Neuronal stem cell (in vitro differentiated cells): ENCODE data around the gene PALMD.

Experiments used
- DNase-seq: peaks from one replicate; pipeline ENCODE4 v3.0.0-alpha.2; 2013; ENCODE audit warnings: low spot score
- H2AFZ ChIP-seq: one replicate; pipeline ENCODE4 v1.6.1; 2013; ENCODE audit warnings: mild to moderate bottlenecking, low read length, inconsistent platforms
- H2AK5ac ChIP-seq: 2 replicates; pipeline ENCODE4 v1.6.1; 2013; ENCODE audit warnings: low read depth, mild to moderate bottlenecking, inconsistent platforms, low read length, moderate library complexity, mixed read lengths
- H2BK120ac ChIP-seq: 2 replicates; pipeline ENCODE4 v1.6.1; 2013; ENCODE audit warnings: low read depth, mild to moderate bottlenecking, inconsistent platforms, low read length, moderate library complexity, mixed read lengths
- H2BK12ac ChIP-seq: one replicate; pipeline ENCODE4 v1.6.1; 2013; ENCODE audit warnings: low read length, inconsistent platforms
- H2BK15ac ChIP-seq: 2 replicates; pipeline ENCODE4 v1.6.1; 2013; ENCODE audit warnings: mild to moderate bottlenecking, low read length, inconsistent platforms, mixed read lengths
- H2BK5ac ChIP-seq: one replicate; pipeline ENCODE4 v1.6.1; 2013; ENCODE audit warnings: inconsistent platforms, mild to moderate bottlenecking, low read length, moderate library complexity
- H3K14ac ChIP-seq: one replicate; pipeline ENCODE4 v1.6.1; 2013; ENCODE audit warnings: low read length, inconsistent platforms
- H3K18ac ChIP-seq: 2 replicates; pipeline ENCODE4 v1.6.1; 2013; ENCODE audit warnings: low read length, inconsistent platforms
- H3K23ac ChIP-seq: 2 replicates; pipeline ENCODE4 v1.6.1; 2013; ENCODE audit warnings: low read depth, mild to moderate bottlenecking, mixed read lengths, low read length, inconsistent platforms; ENCODE audit not compliant: poor library complexity
- H3K27ac ChIP-seq: replicated peaks from 3 replicates; pipeline ENCODE4 v1.5.1; 2013; ENCODE audit warnings: low read length, inconsistent platforms
- H3K27me3 ChIP-seq, 3 experiments: 2 replicates each; pipeline ENCODE4 v1.6.1; 2013; ENCODE audit warnings: low read length in 3 of 3, mild to moderate bottlenecking in 2 of 3, inconsistent platforms in 1 of 3, low read depth in 1 of 3, mixed read lengths in 1 of 3, moderate library complexity in 1 of 3; ENCODE audit not compliant: control insufficient read depth in 3 of 3, insufficient read depth in 3 of 3
- H3K36me3 ChIP-seq, 2 donors: replicated peaks in 1 of 2; 2 replicates each; pipeline ENCODE4 v1.6.1; 2013; ENCODE audit warnings: low read length in 2 of 2; ENCODE audit not compliant: control insufficient read depth in 2 of 2, insufficient read depth in 2 of 2
- H3K4ac ChIP-seq: 2 replicates; pipeline ENCODE4 v1.6.1; 2013; ENCODE audit warnings: inconsistent platforms, mild to moderate bottlenecking, low read length, moderate library complexity
- H3K4me1 ChIP-seq, 2 donors: 1 replicate in 1 of 2; 2 replicates in 1 of 2; pipeline ENCODE4 v1.6.1; 2013; ENCODE audit warnings: low read length in 2 of 2, low read depth in 1 of 2; ENCODE audit not compliant: control insufficient read depth in 2 of 2, insufficient read depth in 1 of 2
- H3K4me2 ChIP-seq: one replicate; pipeline ENCODE4 v1.6.1; 2013; ENCODE audit warnings: mild to moderate bottlenecking, low read length, inconsistent platforms; ENCODE audit not compliant: insufficient read depth, poor library complexity, severe bottlenecking
- H3K4me3 ChIP-seq, 2 donors: 2 replicates each; pipeline ENCODE4 v1.5.1; 2013; ENCODE audit warnings: low read length in 2 of 2, mild to moderate bottlenecking in 2 of 2, inconsistent platforms in 1 of 2, moderate library complexity in 1 of 2
- H3K79me1 ChIP-seq: one replicate; pipeline ENCODE4 v1.6.1; 2013; ENCODE audit warnings: low read depth, mild to moderate bottlenecking, inconsistent platforms, low read length, moderate library complexity
- H3K9ac ChIP-seq: one replicate; pipeline ENCODE4 v1.6.1; 2013; ENCODE audit warnings: mild to moderate bottlenecking, low read depth, low read length, inconsistent platforms; ENCODE audit not compliant: poor library complexity
- H3K9me3 ChIP-seq, 2 donors: replicated peaks in 1 of 2; 2 replicates each; pipeline versions ENCODE3 to v1.6.1; 2013; ENCODE audit warnings: low read length in 2 of 2, mild to moderate bottlenecking in 2 of 2, inconsistent platforms in 1 of 2, low read depth in 1 of 2, mixed read lengths in 1 of 2, moderate library complexity in 1 of 2; ENCODE audit not compliant: control insufficient read depth in 2 of 2, insufficient read depth in 1 of 2
- H4K8ac ChIP-seq: one replicate; pipeline ENCODE4 v1.6.1; 2013; ENCODE audit warnings: low read depth, mild to moderate bottlenecking, inconsistent platforms, low read length, moderate library complexity
- H4K91ac ChIP-seq: one replicate; pipeline ENCODE4 v1.6.1; 2013; ENCODE audit warnings: low read length, low read depth, mild to moderate bottlenecking, inconsistent platforms; ENCODE audit not compliant: poor library complexity
- WGBS, 2 donors: extraction: QIAGEN DNeasy Blood & Tissue Kit; methylation state at CpG; one replicate each; pipeline ENCODE4 v1.1.7; 2013; ENCODE audit warnings: missing lambda C conversion rate in 2 of 2, mixed read lengths in 1 of 2; ENCODE audit not compliant: insufficient read length in 2 of 2, insufficient replicate concordance in 1 of 2; ENCODE audit errors: extremely low coverage in 2 of 2; 5-methylcytosine and 5-hydroxymethylcytosine counted together

Gene PALMD

DNA sequence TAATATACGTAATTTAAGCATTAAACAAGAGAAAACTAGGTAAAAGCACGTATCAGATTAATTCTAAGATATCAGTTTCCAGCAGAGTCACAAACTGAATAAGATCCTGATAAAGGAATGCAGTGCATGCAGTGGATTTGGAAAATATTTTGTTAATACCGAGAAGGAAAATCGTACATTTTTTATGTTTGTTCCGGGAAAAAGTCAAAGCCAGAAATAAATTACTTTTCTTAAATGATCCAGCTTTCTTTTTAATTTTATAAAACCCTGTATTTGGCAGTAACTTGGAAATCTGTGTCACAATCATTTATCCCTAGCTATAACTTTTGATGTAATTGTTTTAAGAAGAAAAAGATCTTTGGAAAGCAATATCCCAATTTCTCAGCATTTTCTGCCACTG lies 955 bp downstream of the PALMD start:
- H3K4me2 ChIP-seq = no peak overlapping the region
- H3K27me3 ChIP-seq = no peaks in the 10 kb centered on the region
- H4K8ac ChIP-seq = no peak overlapping the region
- H2AFZ ChIP-seq = peak overlapping the region; percentile 79
- no peak overlapping the region for H3K27ac ChIP-seq
- H3K9me3 ChIP-seq = no peaks in the 10 kb centered on the region
- H4K91ac ChIP-seq = no peak overlapping the region
- H2BK15ac ChIP-seq = no peak overlapping the region
- H3K4me1 ChIP-seq = peaks cover 10 to 25% of the 10 kb centered on the region in 2 donors
- H3K14ac ChIP-seq = no peak overlapping the region
- WGBS, 2 donors = no CpG with 5 or more reads among the region's 5 CpGs
- no peaks in the 10 kb centered on the region for H3K79me1 ChIP-seq
- peak overlapping the region in 1 of 2 donors; percentile 52 for H3K4me3 ChIP-seq
- no peak overlapping the region for H3K23ac ChIP-seq
- H3K9ac ChIP-seq = no peak overlapping the region
- no peak overlapping the region for H3K18ac ChIP-seq
- no peak overlapping the region for H2BK120ac ChIP-seq
- H2AK5ac ChIP-seq = no peak overlapping the region
- no peak overlapping the region for H2BK5ac ChIP-seq
- no peak overlapping the region for H3K4ac ChIP-seq
- no peak overlapping the region for H2BK12ac ChIP-seq
- no peaks in the 10 kb centered on the region for H3K36me3 ChIP-seq
- no peak for DNase-seq

DNA sequence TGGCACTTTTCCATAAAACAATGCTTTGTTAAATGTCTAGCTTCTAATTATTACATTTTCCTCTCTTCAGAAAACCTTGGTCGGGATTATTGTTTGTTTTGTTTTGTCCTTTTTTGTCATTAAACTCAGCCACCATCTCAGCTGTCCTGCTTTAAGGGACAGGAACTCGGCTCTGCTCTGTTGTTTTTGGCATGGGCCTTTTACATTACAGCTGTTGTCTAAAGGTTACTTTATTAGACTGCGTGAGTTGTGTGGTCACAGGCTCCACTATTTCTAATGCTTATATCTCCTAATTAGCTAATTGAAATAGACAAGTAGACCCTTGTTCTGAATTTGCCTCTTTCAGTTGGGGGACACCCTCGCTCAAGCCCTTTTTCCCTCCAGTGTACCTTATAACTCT lies 1.6 kb downstream of the PALMD start:
- H3K4me2 ChIP-seq = no peak overlapping the region
- H2BK120ac ChIP-seq = no peak overlapping the region
- H2AFZ ChIP-seq = peak overlapping the region; percentile 73
- H2BK5ac ChIP-seq = no peak overlapping the region
- H3K36me3 ChIP-seq = no peaks in the 10 kb centered on the region
- H3K4me1 ChIP-seq = peaks cover 10 to 25% of the 10 kb centered on the region in 2 donors
- H3K23ac ChIP-seq = no peak overlapping the region
- no peaks in the 10 kb centered on the region for H3K27me3 ChIP-seq
- H3K9me3 ChIP-seq = no peaks in the 10 kb centered on the region
- no peak overlapping the region for H3K9ac ChIP-seq
- H3K18ac ChIP-seq = no peak overlapping the region
- no peak overlapping the region for H4K8ac ChIP-seq
- no peak overlapping the region for H3K4ac ChIP-seq
- DNase-seq = no peak
- H3K27ac ChIP-seq = no peak overlapping the region
- no peak overlapping the region for H3K14ac ChIP-seq
- H4K91ac ChIP-seq = no peak overlapping the region
- H2AK5ac ChIP-seq = no peak overlapping the region
- no peak overlapping the region for H2BK12ac ChIP-seq
- peak overlapping the region in 1 of 2 donors; percentile 52 for H3K4me3 ChIP-seq
- H2BK15ac ChIP-seq = no peak overlapping the region
- no peaks in the 10 kb centered on the region for H3K79me1 ChIP-seq
- WGBS, 2 donors = no CpG with 5 or more reads among the region's 4 CpGs

DNA sequence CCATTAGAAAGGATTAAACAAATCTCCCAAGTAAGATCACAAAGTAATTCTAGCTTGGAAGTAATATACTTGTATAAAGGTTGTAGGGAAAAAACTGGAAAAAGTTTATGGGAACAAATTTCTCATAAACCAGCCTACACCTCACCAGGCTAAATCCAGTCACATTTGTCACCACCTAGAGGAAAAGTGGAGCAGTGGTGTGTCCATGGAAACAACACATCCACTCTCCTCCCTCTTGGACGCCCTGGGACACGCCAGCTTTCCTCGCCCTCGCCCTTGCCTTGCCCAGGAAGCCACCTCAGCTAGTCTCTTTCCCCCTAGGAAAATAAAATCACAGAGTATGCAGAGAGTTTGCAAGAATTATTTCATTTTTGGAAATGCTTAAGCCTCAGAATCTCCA lies 2.2 kb downstream of the PALMD start:
- no CpG with 5 or more reads among the region's 4 CpGs for WGBS, 2 donors
- no peak overlapping the region for H3K4me3 ChIP-seq

DNA sequence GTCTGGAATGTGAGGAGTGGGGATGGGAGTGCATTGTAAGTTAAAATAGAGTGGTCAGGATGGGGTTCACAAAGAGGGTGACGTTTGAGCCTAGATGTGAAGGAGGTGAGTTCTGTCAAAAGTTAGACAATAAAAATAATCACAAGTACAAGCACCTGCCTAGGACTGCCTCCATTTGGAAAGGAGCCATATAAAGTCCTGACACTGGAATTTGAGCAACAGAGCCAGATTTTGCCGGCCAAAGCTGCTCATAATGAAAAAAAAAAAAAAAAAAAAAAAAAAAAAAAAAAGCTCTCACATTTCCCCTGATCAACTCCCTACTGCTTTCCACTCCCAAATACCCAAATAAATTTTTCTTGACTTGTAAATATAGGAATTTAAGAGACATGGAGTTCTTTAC lies 4.1 kb downstream of the PALMD start:
- Histone ChIP-seq H4K8ac (no peak overlapping the region), H3K9me3 (no peaks in the 10 kb centered on the region), H3K79me1 (no peaks in the 10 kb centered on the region), H2BK15ac (no peak overlapping the region), H2BK120ac (no peak overlapping the region), H3K4ac (no peak overlapping the region), H3K4me3 (no peak overlapping the region), H2BK12ac (no peak overlapping the region), H3K14ac (no peak overlapping the region), H3K9ac (no peak overlapping the region), H2AFZ (no peak overlapping the region), H3K27ac (no peak overlapping the region), H3K27me3 (no peaks in the 10 kb centered on the region), H3K4me2 (no peak overlapping the region), H3K18ac (no peak overlapping the region), H3K4me1 (peaks cover 14 to 23% of the 10 kb centered on the region in 2 donors), H2AK5ac (no peak overlapping the region), H3K36me3 (no peaks in the 10 kb centered on the region), H3K23ac (no peak overlapping the region), H4K91ac (no peak overlapping the region), H2BK5ac (no peak overlapping the region)
- no CpG with 5 or more reads among the region's 2 CpGs for WGBS, 2 donors
- no peak for DNase-seq

More for the DNA sequence above, 2.2 kb downstream of the PALMD start:
- Histone ChIP-seq H3K79me1 (no peaks in the 10 kb centered on the region), H2BK5ac (no peak overlapping the region), H4K91ac (no peak overlapping the region), H3K9me3 (no peaks in the 10 kb centered on the region), H3K27ac (no peak overlapping the region), H2AFZ (no peak overlapping the region), H3K4me2 (no peak overlapping the region), H2AK5ac (no peak overlapping the region), H3K14ac (no peak overlapping the region), H2BK15ac (no peak overlapping the region), H3K23ac (no peak overlapping the region), H2BK12ac (no peak overlapping the region), H3K4me1 (peaks cover 11 to 28% of the 10 kb centered on the region in 2 donors), H4K8ac (no peak overlapping the region), H3K18ac (no peak overlapping the region), H2BK120ac (no peak overlapping the region), H3K36me3 (no peaks in the 10 kb centered on the region), H3K4ac (no peak overlapping the region), H3K9ac (no peak overlapping the region), H3K27me3 (no peaks in the 10 kb centered on the region)
- DNase-seq = no peak
